HL-60 (cell line): ENCODE results near the gene COL4A3.

ENCODE experiments used
- DNase-seq, 2 experiments: peaks; one replicate each; pipeline ENCODE4 v3.0.0-alpha.2; 2010 to 2020; ENCODE audit warnings: low read depth in 1 of 2, low spot score in 1 of 2
- H3K27ac ChIP-seq: fragments of 250-450 bp; sonication (Bioruptor Pico); replicated peaks from 2 replicates; pipeline ENCODE4 v1.5.1; 2020; ENCODE audit warnings: mild to moderate bottlenecking, moderate library complexity
- H3K27me3 ChIP-seq: fragments of 250-450 bp; sonication (Bioruptor Pico); 2 replicates; pipeline ENCODE4 v1.5.1; 2021; ENCODE audit warnings: mild to moderate bottlenecking, moderate library complexity; ENCODE audit not compliant: insufficient read depth, poor library complexity, severe bottlenecking
- H3K4me3 ChIP-seq: replicated peaks from 2 replicates; pipeline ENCODE4 v1.5.1; 2011; ENCODE audit warnings: mild to moderate bottlenecking, control low read depth, low read length; ENCODE audit not compliant: insufficient read depth
- CTCF ChIP-seq: IDR thresholded peaks from one replicate; pipeline ENCODE4 v1.5.1; 2011; ENCODE audit warnings: low read length, control low read depth, inconsistent platforms; ENCODE audit not compliant: insufficient read depth
- GABPA ChIP-seq: IDR thresholded peaks from 2 replicates; pipeline ENCODE4 v1.6.1; 2012; ENCODE audit warnings: low read depth
- POLR2AphosphoS5 ChIP-seq: IDR thresholded peaks from 2 replicates; pipeline ENCODE4 v1.6.1; 2012; ENCODE audit warnings: low read depth
- REST ChIP-seq: IDR thresholded peaks from 2 replicates; pipeline ENCODE4 v1.6.1; 2012; ENCODE audit warnings: low read depth; ENCODE audit not compliant: insufficient replicate concordance
- SPI1 ChIP-seq: IDR thresholded peaks from 2 replicates; pipeline ENCODE4 v1.6.1; 2012; ENCODE audit warnings: low read depth, mild to moderate bottlenecking, borderline replicate concordance

COL4A3 gene

DNA sequence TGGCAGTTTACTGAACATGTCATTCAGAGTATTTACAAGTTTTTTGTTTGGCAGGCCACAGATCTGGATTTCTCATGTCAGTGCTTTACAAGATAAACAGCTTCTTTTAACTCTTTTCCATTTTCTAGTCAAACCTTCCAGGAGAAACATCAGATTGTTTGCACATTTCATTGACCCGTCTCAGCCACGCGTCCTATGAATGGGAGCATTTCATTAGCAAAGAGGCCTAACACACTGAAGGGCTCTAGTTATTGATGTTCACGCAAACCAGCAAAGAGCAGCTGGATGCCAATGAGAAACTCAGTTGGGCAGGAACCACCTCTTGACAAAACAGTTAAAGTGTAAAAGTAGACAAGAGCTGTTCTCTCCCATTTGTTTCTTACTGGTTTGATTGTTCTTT is 131.4 kb downstream of the COL4A3 start:
- TF ChIP-seq CTCF (no peak), GABPA (no peak), SPI1 (no peak), REST (no peak), POLR2AphosphoS5 (no peak)
- H3K27ac ChIP-seq = no peak overlapping the region
- DNase-seq = no peak
- no peak overlapping the region for H3K4me3 ChIP-seq
- H3K27me3 ChIP-seq = peaks cover 2% of the 10 kb centered on the region

DNA sequence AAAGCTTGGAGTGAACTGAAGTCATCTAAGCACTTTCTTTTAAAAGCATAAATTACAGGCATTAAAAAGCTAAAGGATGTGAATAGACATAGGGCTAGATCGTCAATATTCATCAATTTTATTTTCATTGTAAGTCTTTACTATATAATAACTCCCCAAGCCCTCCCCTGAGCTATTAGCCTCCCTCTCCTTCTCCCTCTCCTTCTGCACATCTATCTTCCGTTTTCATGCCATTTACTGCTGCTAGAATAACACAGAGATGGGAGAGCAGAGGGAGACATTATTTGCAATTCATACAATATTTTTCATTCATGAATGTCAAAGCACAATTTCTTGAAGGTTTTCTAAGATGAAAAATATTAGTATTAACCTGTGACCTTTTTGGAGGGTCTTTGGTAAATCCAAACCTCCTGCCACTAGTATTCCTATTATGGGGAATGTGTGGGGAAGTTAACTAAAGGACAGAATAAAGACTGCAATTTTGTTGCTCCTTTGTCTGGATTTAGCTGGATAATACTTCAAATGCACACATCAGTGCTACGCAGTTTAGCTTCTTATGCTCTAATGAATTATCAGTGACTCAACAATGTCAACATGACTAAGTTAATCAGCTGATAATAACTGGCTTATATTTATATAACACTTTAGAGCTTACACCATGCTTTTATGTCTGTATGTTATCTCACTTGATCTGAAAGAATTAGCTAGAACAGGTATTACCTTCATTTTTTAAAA is 132.4 kb downstream of the COL4A3 start:
- no peak overlapping the region for H3K4me3 ChIP-seq
- TF ChIP-seq SPI1 (no peak), POLR2AphosphoS5 (no peak), CTCF (no peak), GABPA (no peak), REST (no peak)
- DNase-seq = no peak
- H3K27me3 ChIP-seq = peaks cover 2% of the 10 kb centered on the region
- no peak overlapping the region for H3K27ac ChIP-seq

GRCh38 chr2:227301523-227301922 is 137.1 kb downstream of the COL4A3 start:
- TF ChIP-seq POLR2AphosphoS5 = no peak
- TF ChIP-seq CTCF = no peak
- no peak for TF ChIP-seq SPI1
- no peak for TF ChIP-seq REST
- TF ChIP-seq GABPA = no peak
- H3K4me3 ChIP-seq = no peak overlapping the region
- H3K27ac ChIP-seq = no peak overlapping the region
- H3K27me3 ChIP-seq = no peaks in the 10 kb centered on the region
- DNase-seq = no peak
